B cell (primary cell): ENCODE results near the gene TAGLN3. TPM values are rescaled to one million over a fixed set of nuclear protein-coding genes. Genes with fewer than 3 reads are reported as not detected.

ENCODE experiments used
- ATAC-seq: fragments of 200-7000 bp; cut with Tn5 transposase; one replicate; pipeline ENCODE4 v1.10.0; 2021; ENCODE audit warnings: low read depth, mild to moderate bottlenecking, moderate number of reproducible peaks, moderate library complexity
- CTCF ChIA-PET: fragments of 350-600 bp; sonication (Branson Sonifier 250); formaldehyde crosslinking; loops from one replicate; lab custom pipeline; 2021; ENCODE audit warnings: antibody characterized with exemption, inconsistent platforms; lab: Charles Lee
- POLR2A ChIA-PET: fragments of 350-600 bp; sonication (Branson Sonifier 250); formaldehyde crosslinking; loops from one replicate; lab custom pipeline; 2021; ENCODE audit warnings: antibody characterized with exemption; lab: Charles Lee
- DNase-seq: peaks from one replicate; pipeline ENCODE4 v3.0.0; 2013
- H2AFZ ChIP-seq: 2 replicates; pipeline ENCODE4 v1.6.1; 2012; ENCODE audit warnings: mild to moderate bottlenecking, low read depth, low read length; ENCODE audit not compliant: insufficient read depth, poor library complexity, severe bottlenecking
- H3K27ac ChIP-seq, 2 donors: 1 replicate in 1 of 2; 2 replicates in 1 of 2; pipeline ENCODE4 v1.5.1; 2012 to 2013; ENCODE audit warnings: low read length in 2 of 2, mild to moderate bottlenecking in 2 of 2, moderate library complexity in 1 of 2
- H3K27me3 ChIP-seq, 4 experiments: fragments of 200-600 bp in 1 of 4; sonication (generic) in 1 of 4; replicated peaks in 1 of 4; 1 replicate in 2 of 4; 2 replicates in 2 of 4; pipeline versions ENCODE4 v1.6.1 to v1.7.0; 2013 to 2016; ENCODE audit warnings: low read length in 3 of 4, mild to moderate bottlenecking in 2 of 4, mixed read lengths in 1 of 4, moderate library complexity in 1 of 4; ENCODE audit not compliant: insufficient read depth in 4 of 4, control insufficient read depth in 3 of 4; ENCODE audit errors: control extremely low read depth in 1 of 4
- H3K36me3 ChIP-seq, 2 experiments: replicated peaks in 1 of 2; 1 replicate in 1 of 2; 2 replicates in 1 of 2; pipeline versions ENCODE4 v1.6.1 to v1.7.1; 2013; ENCODE audit warnings: low read length in 1 of 2; ENCODE audit not compliant: insufficient read depth in 2 of 2, control insufficient read depth in 1 of 2; ENCODE audit errors: control extremely low read depth in 1 of 2, extremely low read depth in 1 of 2
- H3K4me1 ChIP-seq, 2 donors: fragments of 200-600 bp in 1 of 2; sonication (generic) in 1 of 2; 1 replicate in 1 of 2; 2 replicates in 1 of 2; pipeline versions ENCODE4 v1.5.1 to v1.6.1; 2013 to 2017; ENCODE audit warnings: low read length in 2 of 2; ENCODE audit not compliant: control insufficient read depth in 2 of 2, insufficient read depth in 2 of 2
- H3K4me2 ChIP-seq: replicated peaks from 2 replicates; pipeline ENCODE3; 2012; ENCODE audit warnings: mild to moderate bottlenecking, low read depth, low read length; ENCODE audit not compliant: poor library complexity, severe bottlenecking
- H3K4me3 ChIP-seq, 5 experiments: fragments of 200-600 bp in 1 of 5; sonication (generic) in 1 of 5; 1 replicate in 3 of 5; 2 replicates in 2 of 5; pipeline versions ENCODE4 v1.5.1 to v1.7.0; 2011 to 2016; ENCODE audit warnings: low read length in 4 of 5, mild to moderate bottlenecking in 4 of 5, low read depth in 2 of 5, control low read depth in 1 of 5, moderate library complexity in 1 of 5; ENCODE audit not compliant: insufficient read depth in 1 of 5; ENCODE audit errors: control extremely low read depth in 1 of 5, extremely low read depth in 1 of 5
- H3K79me2 ChIP-seq: fragments of 200-600 bp; sonication (generic); one replicate; pipeline ENCODE4 v1.6.0; 2016; ENCODE audit warnings: low read length; ENCODE audit not compliant: control insufficient read depth, insufficient read depth
- H3K9ac ChIP-seq: fragments of 200-600 bp; sonication (generic); 2 replicates; pipeline ENCODE4 v1.6.1; 2017; ENCODE audit warnings: mild to moderate bottlenecking, low read length, moderate library complexity
- H3K9me3 ChIP-seq, 3 donors: one replicate each; pipeline versions ENCODE4 v1.6.1 to v1.7.1; 2013; ENCODE audit warnings: low read length in 2 of 3; ENCODE audit not compliant: control insufficient read depth in 2 of 3, insufficient read depth in 1 of 3; ENCODE audit errors: control extremely low read depth in 1 of 3
- H4K20me1 ChIP-seq: 2 replicates; pipeline ENCODE4 v1.6.0; 2012; ENCODE audit warnings: mild to moderate bottlenecking, low read length; ENCODE audit not compliant: insufficient read depth, control insufficient read depth, poor library complexity, severe bottlenecking
- H3K27ac Mint-ChIP-seq: one replicate; pipeline ENCODE4 v1.8.0; 2021; ENCODE audit warnings: mixed read lengths
- H3K27me3 Mint-ChIP-seq: one replicate; pipeline ENCODE4 v1.8.0; 2021; ENCODE audit warnings: mixed read lengths
- H3K4me1 Mint-ChIP-seq: one replicate; pipeline ENCODE4 v1.8.0; 2021; ENCODE audit warnings: mixed read lengths
- H3K4me3 Mint-ChIP-seq: one replicate; pipeline ENCODE4 v1.8.0; 2021; ENCODE audit warnings: mixed read lengths
- H3K9me3 Mint-ChIP-seq: one replicate; pipeline ENCODE4 v1.8.0; 2022; ENCODE audit warnings: mixed read lengths; ENCODE audit not compliant: insufficient read depth
- EZH2 ChIP-seq: IDR thresholded peaks from 2 replicates; pipeline ENCODE4 v1.6.1; 2012; ENCODE audit warnings: borderline replicate concordance, low read depth, mild to moderate bottlenecking, moderate library complexity, low read length; ENCODE audit not compliant: insufficient read depth, poor library complexity, severe bottlenecking
- WGBS: methylation state at CpG from one replicate; pipeline ENCODE4 v1.1.5; 2013; ENCODE audit warnings: missing lambda C conversion rate; ENCODE audit not compliant: insufficient coverage; 5-methylcytosine and 5-hydroxymethylcytosine counted together
- intact Hi-C: fragments of 100-400 bp; cut with micrococcal nuclease; formaldehyde crosslinking; loops from one replicate; pipeline ENCODE4 v1.10.0; 2022
- polyA plus RNA-seq: library from polyadenylated mRNA; depleted of rRNA; stranded (reverse); fragments of >200 nt; gene quantifications from 2 replicates; pipeline ENCODE4 v1.2.3, GENCODE V29; 2012
- total RNA-seq, 2 donors: library from RNA; stranded (reverse); fragments of 120-200 nt in 1 of 2; gene quantifications; 1 replicate in 1 of 2; 2 replicates in 1 of 2; pipeline versions ENCODE4 v1.2.3 to v1.2.4, GENCODE V29; 2013 to 2022
- TF ChIP-seq, protein P1 (sequence below): fragments of 200-600 bp; IDR thresholded peaks from one replicate; pipeline ENCODE4 v1.8.0; 2022; ENCODE audit warnings: antibody characterized with exemption, mild to moderate bottlenecking

Gene TAGLN3
- total and polyA plus RNA-seq, 2 donors (not counting 1 experiment from before 2014, with no cell fraction given), result not detected

GRCh38 chr3:111980716-111981456 is 17.8 kb upstream of the TAGLN3 start:
- peak overlapping the region; percentile 37 for H3K27ac Mint-ChIP-seq
- Histone ChIP-seq H3K4me2 (peak overlapping the region; percentile 76), H3K4me3 (peak overlapping the region in 1 of 5 experiments; percentile 84), H3K27ac (no peak overlapping the region), H4K20me1 (peaks cover 17% of the 10 kb centered on the region), H3K79me2 (peaks cover 60% of the 10 kb centered on the region), H3K36me3 (peaks cover 8 to 10% of the 10 kb centered on the region in 2 experiments), H2AFZ (no peak overlapping the region), H3K9me3 (no peaks in the 10 kb centered on the region), H3K27me3 (no peaks in the 10 kb centered on the region), H3K9ac (peak overlapping the region; percentile 29), H3K4me1 (peaks cover 26 to 29% of the 10 kb centered on the region in 2 donors)
- H3K27me3 Mint-ChIP-seq, result no peaks in the 10 kb centered on the region
- ChIA-PET CTCF (interaction anchor here (0.7 to 5.2 kb wide), 7 partner anchors 8 to 265 kb away, joined by 3 to 54 read pairs (median 11); no protein-coding TSS in a partner anchor), POLR2A (no interaction called here)
- H3K4me3 Mint-ChIP-seq, result peak overlapping the region; percentile 71
- H3K9me3 Mint-ChIP-seq, result no peaks in the 10 kb centered on the region
- ATAC-seq (no peak), DNase-seq (no peak)
- 81% methylated on average over 3 of the region's 10 CpGs for WGBS
- peaks cover 46% of the 10 kb centered on the region for H3K4me1 Mint-ChIP-seq
- TF ChIP-seq EZH2, result no peak
- TF ChIP-seq, protein P1, sequence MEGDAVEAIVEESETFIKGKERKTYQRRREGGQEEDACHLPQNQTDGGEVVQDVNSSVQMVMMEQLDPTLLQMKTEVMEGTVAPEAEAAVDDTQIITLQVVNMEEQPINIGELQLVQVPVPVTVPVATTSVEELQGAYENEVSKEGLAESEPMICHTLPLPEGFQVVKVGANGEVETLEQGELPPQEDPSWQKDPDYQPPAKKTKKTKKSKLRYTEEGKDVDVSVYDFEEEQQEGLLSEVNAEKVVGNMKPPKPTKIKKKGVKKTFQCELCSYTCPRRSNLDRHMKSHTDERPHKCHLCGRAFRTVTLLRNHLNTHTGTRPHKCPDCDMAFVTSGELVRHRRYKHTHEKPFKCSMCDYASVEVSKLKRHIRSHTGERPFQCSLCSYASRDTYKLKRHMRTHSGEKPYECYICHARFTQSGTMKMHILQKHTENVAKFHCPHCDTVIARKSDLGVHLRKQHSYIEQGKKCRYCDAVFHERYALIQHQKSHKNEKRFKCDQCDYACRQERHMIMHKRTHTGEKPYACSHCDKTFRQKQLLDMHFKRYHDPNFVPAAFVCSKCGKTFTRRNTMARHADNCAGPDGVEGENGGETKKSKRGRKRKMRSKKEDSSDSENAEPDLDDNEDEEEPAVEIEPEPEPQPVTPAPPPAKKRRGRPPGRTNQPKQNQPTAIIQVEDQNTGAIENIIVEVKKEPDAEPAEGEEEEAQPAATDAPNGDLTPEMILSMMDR, result no peak
- intact Hi-C loops, result no loop called here

DNA sequence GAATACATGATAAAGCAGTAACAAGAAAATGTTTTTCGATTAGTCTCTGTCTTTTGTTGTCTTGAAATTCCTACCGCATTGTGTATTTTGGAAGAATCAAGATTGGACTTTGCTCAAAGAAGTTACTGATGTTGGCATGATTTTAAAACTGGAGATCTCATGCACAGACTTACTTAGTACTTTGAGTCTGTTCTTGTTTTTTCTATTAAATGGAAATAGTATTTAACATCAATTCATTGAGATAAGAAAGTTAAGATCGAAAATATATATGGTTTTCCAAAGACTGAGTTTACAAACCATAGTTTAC is 17.3 kb upstream of the TAGLN3 start:
- TF ChIP-seq, protein P1, result no peak
- no peak for TF ChIP-seq EZH2
- H4K20me1 ChIP-seq, result peaks cover 17% of the 10 kb centered on the region
- ATAC-seq (no peak), DNase-seq (no peak)
- H3K4me1 Mint-ChIP-seq, result peaks cover 46% of the 10 kb centered on the region
- intact Hi-C loops, result no loop called here
- H3K27ac ChIP-seq, result no peak overlapping the region
- H3K4me3 ChIP-seq, result peak overlapping the region in 1 of 5 experiments; percentile 84
- peak overlapping the region; percentile 71 for H3K4me3 Mint-ChIP-seq
- no peak overlapping the region for H3K27ac Mint-ChIP-seq
- H3K79me2 ChIP-seq, result peaks cover 60% of the 10 kb centered on the region
- H2AFZ ChIP-seq, result no peak overlapping the region
- H3K9me3 Mint-ChIP-seq, result no peaks in the 10 kb centered on the region
- no peaks in the 10 kb centered on the region for H3K27me3 Mint-ChIP-seq
- peaks cover 26 to 29% of the 10 kb centered on the region in 2 donors for H3K4me1 ChIP-seq
- H3K27me3 ChIP-seq, result no peaks in the 10 kb centered on the region
- no peak overlapping the region for H3K9ac ChIP-seq
- whole genome bisulfite sequencing, result 60% methylated on average over 1 of the region's 3 CpGs
- H3K9me3 ChIP-seq, result no peaks in the 10 kb centered on the region
- CTCF ChIA-PET, result interaction anchor here (0.7 to 1.7 kb wide), 4 partner anchors 8 to 264 kb away, joined by 3 to 11 read pairs (median 4); no protein-coding TSS in a partner anchor
- H3K4me2 ChIP-seq, result peak overlapping the region; percentile 76
- H3K36me3 ChIP-seq, result peaks cover 11% of the 10 kb centered on the region in 2 experiments
- POLR2A ChIA-PET, result no interaction called here
